H9 (cell line): ENCODE results near the gene SCD5. TPM values are rescaled to one million over a fixed set of nuclear protein-coding genes. Genes with fewer than 3 reads are reported as not detected.

Experiments
- DNase-seq: peaks from one replicate; pipeline ENCODE4 v3.0.0-alpha.2; 2017
- H2AFZ ChIP-seq: one replicate; pipeline ENCODE4 v1.6.1; 2013; ENCODE audit warnings: mild to moderate bottlenecking, low read length, control low read depth, moderate library complexity
- H2AK5ac ChIP-seq: 2 replicates; pipeline ENCODE4 v1.6.1; 2013; ENCODE audit warnings: low read length, control low read depth, mixed read lengths; ENCODE audit not compliant: insufficient read length
- H2BK120ac ChIP-seq: one replicate; pipeline ENCODE4 v1.6.1; 2013; ENCODE audit warnings: low read depth, mild to moderate bottlenecking, low read length, control low read depth, inconsistent platforms; ENCODE audit not compliant: poor library complexity, severe bottlenecking
- H2BK12ac ChIP-seq: 2 replicates; pipeline ENCODE4 v1.6.1; 2013; ENCODE audit warnings: low read length, control low read depth, mixed read lengths, low read depth; ENCODE audit not compliant: insufficient read length
- H2BK15ac ChIP-seq: 2 replicates; pipeline ENCODE4 v1.6.1; 2013; ENCODE audit warnings: low read depth, low read length, control low read depth
- H2BK20ac ChIP-seq: one replicate; pipeline ENCODE4 v1.6.1; 2013; ENCODE audit warnings: low read depth, mild to moderate bottlenecking, low read length, control low read depth, inconsistent platforms; ENCODE audit not compliant: poor library complexity, severe bottlenecking
- H2BK5ac ChIP-seq: 2 replicates; pipeline ENCODE4 v1.6.1; 2013; ENCODE audit warnings: low read length, control low read depth, mixed read lengths; ENCODE audit not compliant: insufficient read length
- H3K14ac ChIP-seq: 2 replicates; pipeline ENCODE4 v1.6.1; 2013; ENCODE audit warnings: low read length, control low read depth; ENCODE audit not compliant: insufficient read depth
- H3K18ac ChIP-seq: 2 replicates; pipeline ENCODE4 v1.6.1; 2013; ENCODE audit warnings: low read depth, mild to moderate bottlenecking, mixed read lengths, low read length, control low read depth; ENCODE audit not compliant: insufficient read length
- H3K23ac ChIP-seq: 2 replicates; pipeline ENCODE4 v1.6.1; 2013; ENCODE audit warnings: low read length, control low read depth, mixed read lengths, low read depth; ENCODE audit not compliant: insufficient read length
- H3K23me2 ChIP-seq: 2 replicates; pipeline ENCODE4 v1.6.1; 2013; ENCODE audit warnings: low read depth, mild to moderate bottlenecking, mixed read lengths, low read length, control low read depth; ENCODE audit not compliant: insufficient read length, poor library complexity, severe bottlenecking
- H3K27ac ChIP-seq: 2 replicates; pipeline ENCODE4 v1.5.1; 2013; ENCODE audit warnings: low read length, control low read depth, mixed read lengths, low read depth; ENCODE audit not compliant: insufficient read length
- H3K27me3 ChIP-seq: 2 replicates; pipeline ENCODE4 v1.6.1; 2013; ENCODE audit warnings: low read length, control low read depth, inconsistent platforms; ENCODE audit not compliant: insufficient read depth
- H3K4ac ChIP-seq: 2 replicates; pipeline ENCODE4 v1.6.1; 2013; ENCODE audit warnings: low read depth, mild to moderate bottlenecking, control low read depth, inconsistent platforms, low read length, moderate library complexity
- H3K4me1 ChIP-seq: 2 replicates; pipeline ENCODE4 v1.6.1; 2013; ENCODE audit warnings: low read length, control low read depth, inconsistent platforms; ENCODE audit not compliant: insufficient read depth
- H3K4me2 ChIP-seq: 2 replicates; pipeline ENCODE4 v1.6.1; 2013; ENCODE audit warnings: low read length, control low read depth, mixed read lengths; ENCODE audit not compliant: insufficient read length, insufficient read depth
- H3K56ac ChIP-seq: 2 replicates; pipeline ENCODE4 v1.6.1; 2013; ENCODE audit warnings: low read depth, mild to moderate bottlenecking, mixed read lengths, low read length, control low read depth; ENCODE audit not compliant: insufficient read length
- H3K79me1 ChIP-seq: 2 replicates; pipeline ENCODE4 v1.6.1; 2013; ENCODE audit warnings: low read depth, mild to moderate bottlenecking, moderate library complexity, low read length, control low read depth, inconsistent platforms; ENCODE audit not compliant: insufficient read depth, poor library complexity, severe bottlenecking
- H3K79me2 ChIP-seq: 2 replicates; pipeline ENCODE4 v1.6.1; 2013; ENCODE audit warnings: low read length, control low read depth, inconsistent platforms; ENCODE audit not compliant: insufficient read depth
- H3K9ac ChIP-seq: 2 replicates; pipeline ENCODE4 v1.6.1; 2013; ENCODE audit warnings: low read length, control low read depth, mixed read lengths; ENCODE audit not compliant: insufficient read length; ENCODE audit errors: extremely low read depth
- H3K9me3 ChIP-seq: one replicate; pipeline ENCODE4 v1.6.1; 2013; ENCODE audit warnings: low read depth, low read length, inconsistent platforms; ENCODE audit not compliant: control insufficient read depth
- H3T11ph ChIP-seq: one replicate; pipeline ENCODE4 v1.6.1; 2013; ENCODE audit warnings: mild to moderate bottlenecking, low read length, control low read depth, inconsistent platforms
- H4K20me1 ChIP-seq: one replicate; pipeline ENCODE4 v1.6.1; 2013; ENCODE audit not compliant: control insufficient read depth, insufficient read length, insufficient read depth
- H4K5ac ChIP-seq: 2 replicates; pipeline ENCODE4 v1.6.1; 2013; ENCODE audit warnings: low read depth, mild to moderate bottlenecking, mixed read lengths, low read length, control low read depth; ENCODE audit not compliant: insufficient read length
- H4K8ac ChIP-seq: replicated peaks from 2 replicates; pipeline ENCODE4 v1.6.1; 2013; ENCODE audit warnings: low read length, control low read depth, mixed read lengths, low read depth; ENCODE audit not compliant: insufficient read length
- H4K91ac ChIP-seq: 2 replicates; pipeline ENCODE4 v1.6.1; 2013; ENCODE audit warnings: low read depth, mild to moderate bottlenecking, moderate library complexity, mixed read lengths, low read length, control low read depth; ENCODE audit not compliant: insufficient read length
- H3K27ac Mint-ChIP-seq, 3 experiments: 2 replicates in 2 of 3; 3 replicates in 1 of 3; pipeline ENCODE4 v1.8.0; 2020 to 2021; ENCODE audit warnings: mixed read lengths in 3 of 3, mild to moderate bottlenecking in 1 of 3, moderate library complexity in 1 of 3
- H3K27me3 Mint-ChIP-seq: 2 replicates; pipeline ENCODE4 v1.8.0; 2021; ENCODE audit warnings: low read depth, mild to moderate bottlenecking, moderate library complexity, mixed read lengths
- H3K36me3 Mint-ChIP-seq, 3 experiments: 2 replicates in 2 of 3; 3 replicates in 1 of 3; pipeline ENCODE4 v1.8.0; 2020 to 2021; ENCODE audit warnings: low read depth in 3 of 3, mixed read lengths in 3 of 3; ENCODE audit not compliant: insufficient read depth in 1 of 3
- H3K4me1 Mint-ChIP-seq, 2 experiments: 2 replicates each; pipeline ENCODE4 v1.8.0; 2020; ENCODE audit warnings: mixed read lengths in 2 of 2
- H3K4me3 Mint-ChIP-seq, 2 experiments: 2 replicates in 1 of 2; 3 replicates in 1 of 2; pipeline ENCODE4 v1.8.0; 2020 to 2021; ENCODE audit warnings: mild to moderate bottlenecking in 2 of 2, mixed read lengths in 2 of 2, moderate library complexity in 1 of 2
- H3K9me3 Mint-ChIP-seq, 2 experiments: 2 replicates in 1 of 2; 3 replicates in 1 of 2; pipeline ENCODE4 v1.8.0; 2020; ENCODE audit warnings: mild to moderate bottlenecking in 2 of 2, mixed read lengths in 2 of 2, moderate library complexity in 1 of 2
- WGBS: extraction: QIAGEN DNeasy Blood & Tissue Kit; methylation state at CpG from one replicate; pipeline ENCODE4 v1.1.7; 2013; ENCODE audit warnings: missing lambda C conversion rate, low lambda C conversion rate, mixed read lengths; ENCODE audit not compliant: insufficient read length; ENCODE audit errors: extremely low coverage; 5-methylcytosine and 5-hydroxymethylcytosine counted together
- total RNA-seq: library from RNA; stranded (reverse); gene quantifications from 2 replicates; pipeline ENCODE4 v1.2.1, GENCODE V29; 2021
- TF ChIP-seq, protein P1 (sequence below): fragments of 200-600 bp; sonication (generic); conservative IDR thresholded peaks from 3 replicates; pipeline ENCODE4 v1.8.0; 2021; ENCODE audit warnings: antibody characterized with exemption, mild to moderate bottlenecking

Gene SCD5
- total RNA-seq, 1 experiment from 2014 or later = 0.68 TPM

DNA sequence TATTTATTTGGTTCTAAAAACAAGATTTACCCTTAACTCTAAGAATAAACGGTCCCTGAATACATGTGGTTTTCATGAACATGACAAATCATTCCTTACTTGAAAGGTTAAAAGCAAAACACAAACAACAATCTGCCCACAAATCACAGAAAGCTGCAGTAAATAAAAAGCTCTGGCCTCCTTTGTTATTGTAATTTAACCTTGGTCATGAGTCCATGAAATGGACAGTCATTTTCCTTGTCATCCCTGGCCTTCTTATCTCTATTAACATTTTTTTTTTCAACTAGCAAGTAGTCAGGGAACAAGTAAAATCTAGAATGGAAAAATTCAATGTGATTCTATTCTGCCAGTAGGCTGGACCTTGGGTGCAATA is 92.7 kb downstream of the SCD5 start:
- no peak overlapping the region for H3T11ph ChIP-seq
- no peaks in the 10 kb centered on the region for H3K79me1 ChIP-seq
- Mint-ChIP-seq H3K36me3 (no peaks in the 10 kb centered on the region), H3K9me3 (no peaks in the 10 kb centered on the region), H3K27me3 (peaks cover 13% of the 10 kb centered on the region), H3K4me3 (no peak overlapping the region), H3K4me1 (peaks cover 19 to 27% of the 10 kb centered on the region in 2 experiments), H3K27ac (no peak overlapping the region)
- H3K79me2 ChIP-seq = no peaks in the 10 kb centered on the region
- no peak overlapping the region for H2BK120ac ChIP-seq
- H3K14ac ChIP-seq = no peak overlapping the region
- H4K5ac ChIP-seq = no peak overlapping the region
- H3K4me2 ChIP-seq = no peak overlapping the region
- H4K8ac ChIP-seq = no peak overlapping the region
- 0 out of 2 replicates have a peak, but pooled peaks cover 2% of the 10 kb centered on the region for H3K27me3 ChIP-seq
- H2BK5ac ChIP-seq = no peak overlapping the region
- no peak overlapping the region for H3K4ac ChIP-seq
- H3K9ac ChIP-seq = no peak overlapping the region
- no CpG with 5 or more reads among the region's 1 CpG for WGBS
- no peaks in the 10 kb centered on the region for H3K9me3 ChIP-seq
- H3K56ac ChIP-seq = no peak overlapping the region
- TF ChIP-seq, protein P1, sequence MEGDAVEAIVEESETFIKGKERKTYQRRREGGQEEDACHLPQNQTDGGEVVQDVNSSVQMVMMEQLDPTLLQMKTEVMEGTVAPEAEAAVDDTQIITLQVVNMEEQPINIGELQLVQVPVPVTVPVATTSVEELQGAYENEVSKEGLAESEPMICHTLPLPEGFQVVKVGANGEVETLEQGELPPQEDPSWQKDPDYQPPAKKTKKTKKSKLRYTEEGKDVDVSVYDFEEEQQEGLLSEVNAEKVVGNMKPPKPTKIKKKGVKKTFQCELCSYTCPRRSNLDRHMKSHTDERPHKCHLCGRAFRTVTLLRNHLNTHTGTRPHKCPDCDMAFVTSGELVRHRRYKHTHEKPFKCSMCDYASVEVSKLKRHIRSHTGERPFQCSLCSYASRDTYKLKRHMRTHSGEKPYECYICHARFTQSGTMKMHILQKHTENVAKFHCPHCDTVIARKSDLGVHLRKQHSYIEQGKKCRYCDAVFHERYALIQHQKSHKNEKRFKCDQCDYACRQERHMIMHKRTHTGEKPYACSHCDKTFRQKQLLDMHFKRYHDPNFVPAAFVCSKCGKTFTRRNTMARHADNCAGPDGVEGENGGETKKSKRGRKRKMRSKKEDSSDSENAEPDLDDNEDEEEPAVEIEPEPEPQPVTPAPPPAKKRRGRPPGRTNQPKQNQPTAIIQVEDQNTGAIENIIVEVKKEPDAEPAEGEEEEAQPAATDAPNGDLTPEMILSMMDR = no peak
- no peak overlapping the region for H3K27ac ChIP-seq
- H4K91ac ChIP-seq = no peak overlapping the region
- H3K4me1 ChIP-seq = peaks cover 2% of the 10 kb centered on the region; the same call in 1 of the 2 replicates
- no peak overlapping the region for H2AFZ ChIP-seq
- H2AK5ac ChIP-seq = no peak overlapping the region
- DNase-seq = no peak
- H3K23ac ChIP-seq = no peak overlapping the region
- H2BK20ac ChIP-seq = no peak overlapping the region
- H3K23me2 ChIP-seq = no peaks in the 10 kb centered on the region
- no peak overlapping the region for H2BK15ac ChIP-seq
- no peak overlapping the region for H3K18ac ChIP-seq
- H4K20me1 ChIP-seq = no peaks in the 10 kb centered on the region
- no peak overlapping the region for H2BK12ac ChIP-seq
